OCI-LY1 (cell line): ENCODE data around the gene COL25A1.

Source experiments
- EZH2 ChIP-seq: fragments of 200-600 bp; sonication (generic), shearing (Covaris generic); IDR thresholded peaks from 2 replicates; pipeline ENCODE4 v1.8.0; 2017; ENCODE audit warnings: borderline replicate concordance, mixed run types, mild to moderate bottlenecking, antibody characterized with exemption, low read length, moderate library complexity, mixed read lengths
- TF ChIP-seq, protein P1 (sequence below): fragments of 200-600 bp; sonication (generic), shearing (Covaris generic); IDR thresholded peaks from 2 replicates; pipeline ENCODE4 v1.5.1; 2017; ENCODE audit warnings: mild to moderate bottlenecking, antibody characterized with exemption, low read length, moderate library complexity, mixed read lengths

DNA sequence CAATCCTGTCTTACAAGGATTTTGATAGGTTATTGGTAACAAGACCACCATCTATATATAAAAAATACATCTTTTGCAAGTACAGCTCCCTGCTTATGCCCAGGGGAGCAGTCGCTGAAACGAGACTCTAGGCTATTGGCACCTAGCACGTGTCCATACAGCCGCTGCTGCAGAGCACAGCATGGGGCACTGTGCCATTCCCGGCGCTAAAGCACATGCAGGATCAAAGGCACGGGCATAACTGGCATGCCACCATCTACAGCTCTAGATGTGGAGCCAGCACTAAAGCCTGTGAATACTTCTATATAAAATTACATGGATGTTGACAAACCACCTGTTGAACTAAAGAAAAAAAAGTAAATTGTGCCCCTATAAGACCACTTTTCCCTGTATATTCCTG is 144.8 kb downstream of the COL25A1 start:
- TF ChIP-seq, protein P1, sequence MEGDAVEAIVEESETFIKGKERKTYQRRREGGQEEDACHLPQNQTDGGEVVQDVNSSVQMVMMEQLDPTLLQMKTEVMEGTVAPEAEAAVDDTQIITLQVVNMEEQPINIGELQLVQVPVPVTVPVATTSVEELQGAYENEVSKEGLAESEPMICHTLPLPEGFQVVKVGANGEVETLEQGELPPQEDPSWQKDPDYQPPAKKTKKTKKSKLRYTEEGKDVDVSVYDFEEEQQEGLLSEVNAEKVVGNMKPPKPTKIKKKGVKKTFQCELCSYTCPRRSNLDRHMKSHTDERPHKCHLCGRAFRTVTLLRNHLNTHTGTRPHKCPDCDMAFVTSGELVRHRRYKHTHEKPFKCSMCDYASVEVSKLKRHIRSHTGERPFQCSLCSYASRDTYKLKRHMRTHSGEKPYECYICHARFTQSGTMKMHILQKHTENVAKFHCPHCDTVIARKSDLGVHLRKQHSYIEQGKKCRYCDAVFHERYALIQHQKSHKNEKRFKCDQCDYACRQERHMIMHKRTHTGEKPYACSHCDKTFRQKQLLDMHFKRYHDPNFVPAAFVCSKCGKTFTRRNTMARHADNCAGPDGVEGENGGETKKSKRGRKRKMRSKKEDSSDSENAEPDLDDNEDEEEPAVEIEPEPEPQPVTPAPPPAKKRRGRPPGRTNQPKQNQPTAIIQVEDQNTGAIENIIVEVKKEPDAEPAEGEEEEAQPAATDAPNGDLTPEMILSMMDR: no peak
- no peak for TF ChIP-seq EZH2
